GM18502 (cell line): ENCODE results near the gene KIAA1671.

Experiments
- ATAC-seq: cut with Tn5 transposase; IDR thresholded peaks from one replicate; pipeline ENCODE4 v1.9.1; 2021; ENCODE audit warnings: mild to moderate bottlenecking; ENCODE audit not compliant: unreplicated experiment, poor library complexity

The KIAA1671 gene

GRCh38 chr22:25105817-25106650 lies 153.5 kb downstream of the KIAA1671 start:
- no peak for ATAC-seq

GRCh38 chr22:25109878-25110595 lies 157.5 kb downstream of the KIAA1671 start:
- ATAC-seq, result no peak

- no peak for ATAC-seq
Observed at GRCh38 chr22:25110596-25110845, 158.0 kb downstream of the KIAA1671 start.

GRCh38 chr22:25110846-25111578 lies 158.5 kb downstream of the KIAA1671 start:
- peak; percentile 49 for ATAC-seq

GRCh38 chr22:25111579-25112517 lies 159.3 kb downstream of the KIAA1671 start:
- no peak for ATAC-seq

GRCh38 chr22:25112538-25113253 lies 160.2 kb downstream of the KIAA1671 start:
- no peak for ATAC-seq

GRCh38 chr22:25113316-25113721 lies 160.8 kb downstream of the KIAA1671 start:
- ATAC-seq, result no peak

- no peak for ATAC-seq
Observed at GRCh38 chr22:25114369-25115362, 162.2 kb downstream of the KIAA1671 start.

GRCh38 chr22:25119609-25120008 lies 167.1 kb downstream of the KIAA1671 start:
- no peak for ATAC-seq

- no peak for ATAC-seq
Observed at GRCh38 chr22:25120093-25120561, 167.6 kb downstream of the KIAA1671 start.

- no peak for ATAC-seq
Observed at GRCh38 chr22:25120761-25121212, 168.3 kb downstream of the KIAA1671 start.

GRCh38 chr22:25122136-25122764 lies 169.7 kb downstream of the KIAA1671 start:
- ATAC-seq, result no peak

- no peak for ATAC-seq
Observed at GRCh38 chr22:25123677-25124076, 171.2 kb downstream of the KIAA1671 start.

GRCh38 chr22:25125693-25126357 lies 173.3 kb downstream of the KIAA1671 start:
- no peak for ATAC-seq

GRCh38 chr22:25126510-25126909 lies 174.0 kb downstream of the KIAA1671 start:
- ATAC-seq, result no peak

- no peak for ATAC-seq
Observed at GRCh38 chr22:25127318-25127717, 174.8 kb downstream of the KIAA1671 start.

GRCh38 chr22:25130462-25130861 lies 177.9 kb downstream of the KIAA1671 start:
- ATAC-seq, result no peak
